Stimulated activated CD4-positive, alpha-beta T cell treated with anti-CD3 and anti-CD28 coated beads, Interleukin-4, amount 100 ng/mL, for 24 hours (primary cell): ENCODE results near the gene SLC6A17.

Experiments used
- DNase-seq: peaks from one replicate; pipeline ENCODE4 v3.0.0-alpha.2; 2020

The SLC6A17 gene

GRCh38 chr1:110205591-110206155 is 55.4 kb downstream of the SLC6A17 start:
- DNase-seq = no peak

DNA sequence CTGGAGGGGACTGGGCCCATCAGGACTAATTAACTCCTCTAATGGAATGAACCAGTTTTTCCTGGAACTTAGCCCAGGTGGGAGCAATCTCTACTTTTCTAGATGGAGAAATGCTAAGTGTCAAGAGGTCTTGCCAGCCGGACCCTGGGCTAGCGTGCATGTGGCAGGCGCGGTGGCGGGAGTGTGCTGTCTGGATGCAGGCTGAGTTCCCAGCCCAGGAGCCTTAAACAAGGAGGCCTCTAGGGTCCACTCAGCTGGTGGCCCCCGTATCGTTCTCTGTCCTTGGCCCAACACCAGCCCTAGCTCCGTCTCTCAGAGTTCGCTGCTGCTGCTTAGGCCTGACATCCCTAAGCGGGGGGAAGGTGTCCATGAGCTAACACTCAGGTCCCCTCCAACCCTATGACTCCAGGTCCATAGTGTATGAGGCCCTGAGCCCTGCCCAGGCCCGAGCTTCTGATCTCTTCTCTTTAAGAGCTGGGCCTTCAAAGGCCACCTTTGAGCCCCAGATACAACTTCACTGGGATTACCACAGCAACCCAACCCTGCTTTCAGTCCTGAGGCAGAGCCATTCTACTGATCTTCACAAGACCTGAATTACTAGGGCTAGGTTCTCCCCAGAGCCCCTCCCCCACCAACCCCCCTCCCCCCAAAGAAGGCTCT is 56.1 kb downstream of the SLC6A17 start:
- DNase-seq = no peak

- peak; percentile 82 for DNase-seq
Observed at GRCh38 chr1:110207831-110208230, 57.5 kb downstream of the SLC6A17 start.

DNA sequence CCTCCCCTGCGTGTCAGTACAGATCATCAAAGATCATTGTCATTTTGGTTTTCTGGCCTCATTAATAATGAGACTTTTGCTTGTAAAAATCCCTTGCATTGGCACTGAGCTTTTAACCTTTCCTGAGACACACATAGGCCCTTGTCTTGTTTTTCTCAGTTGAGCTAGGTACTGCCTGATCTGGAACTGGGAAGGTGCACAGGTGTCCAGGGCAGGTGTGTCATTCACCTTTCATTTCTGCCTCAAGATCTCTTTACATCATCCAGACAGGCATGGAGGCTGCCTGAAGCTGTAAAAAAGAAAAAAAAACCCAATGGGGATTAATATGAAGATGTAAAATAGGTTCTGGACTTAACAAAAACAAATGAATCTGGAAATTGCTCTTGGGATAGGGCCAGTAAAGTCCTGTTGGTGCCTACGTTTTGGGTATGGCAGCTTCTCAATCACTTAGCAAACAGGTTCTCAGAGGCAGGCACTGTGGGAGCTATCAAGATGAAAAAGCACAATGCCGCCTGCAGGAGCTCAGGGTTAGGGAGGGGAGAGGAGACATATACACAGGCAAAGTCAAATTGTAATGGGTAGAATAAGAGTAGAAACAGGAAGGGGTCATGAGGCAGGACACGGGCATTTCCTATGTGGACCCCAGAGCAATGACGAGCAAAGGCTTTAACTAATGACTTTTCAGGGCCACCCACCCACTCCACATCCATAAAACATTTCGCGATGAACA is 58.8 kb downstream of the SLC6A17 start:
- no peak for DNase-seq

DNA sequence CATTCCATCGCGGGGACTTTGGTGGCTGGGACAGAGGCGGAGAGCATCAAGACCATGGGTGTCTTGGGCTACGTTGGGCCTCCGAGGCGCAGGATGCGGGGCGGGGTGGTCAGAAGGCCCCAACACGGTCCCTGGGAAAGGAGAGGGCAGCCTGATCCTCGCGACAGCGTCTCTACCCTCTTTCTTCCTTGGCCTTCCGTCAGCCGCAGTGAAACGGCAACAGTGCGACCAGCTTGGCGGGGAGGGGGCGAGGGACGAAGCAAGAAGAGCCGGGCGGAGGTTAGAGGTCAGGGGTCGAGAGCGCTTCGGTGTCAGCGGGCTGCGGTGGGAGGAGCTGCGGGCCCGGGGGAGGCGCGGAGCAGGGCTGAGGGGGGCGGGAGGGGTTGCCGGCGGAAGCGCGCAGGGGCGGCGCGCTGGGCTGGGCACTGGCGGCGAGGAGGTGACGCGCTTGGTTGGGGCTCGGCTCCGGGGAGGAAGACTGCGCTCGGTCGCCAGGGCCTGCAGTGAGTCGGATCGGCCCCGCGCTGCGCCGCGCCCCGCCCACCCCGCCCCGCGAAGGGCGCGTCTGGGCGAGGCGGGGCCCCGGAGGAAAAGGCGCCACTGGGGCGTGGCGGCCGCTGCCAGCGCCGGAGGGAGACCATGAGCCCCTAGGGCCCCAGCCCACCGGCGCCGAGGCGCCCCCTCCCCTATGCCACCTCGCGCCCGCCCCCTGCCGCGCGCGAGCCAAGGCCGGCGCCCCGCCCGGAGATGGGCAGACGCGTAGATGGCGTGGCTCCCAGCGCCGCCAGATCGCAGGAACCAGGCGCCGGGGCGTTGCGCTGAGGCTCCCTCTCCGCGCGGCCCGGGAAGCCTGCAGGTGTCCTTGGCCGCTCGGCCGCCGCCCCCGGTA is 59.7 kb downstream of the SLC6A17 start, which contains the start of gene KCNC4:
TSS of gene KCNC4 (plus strand) at position 600 of the 889 bp plus-strand sequence. CDS start 1,186 bp downstream, outside the sequence.
- peak; percentile 87 for DNase-seq

DNA sequence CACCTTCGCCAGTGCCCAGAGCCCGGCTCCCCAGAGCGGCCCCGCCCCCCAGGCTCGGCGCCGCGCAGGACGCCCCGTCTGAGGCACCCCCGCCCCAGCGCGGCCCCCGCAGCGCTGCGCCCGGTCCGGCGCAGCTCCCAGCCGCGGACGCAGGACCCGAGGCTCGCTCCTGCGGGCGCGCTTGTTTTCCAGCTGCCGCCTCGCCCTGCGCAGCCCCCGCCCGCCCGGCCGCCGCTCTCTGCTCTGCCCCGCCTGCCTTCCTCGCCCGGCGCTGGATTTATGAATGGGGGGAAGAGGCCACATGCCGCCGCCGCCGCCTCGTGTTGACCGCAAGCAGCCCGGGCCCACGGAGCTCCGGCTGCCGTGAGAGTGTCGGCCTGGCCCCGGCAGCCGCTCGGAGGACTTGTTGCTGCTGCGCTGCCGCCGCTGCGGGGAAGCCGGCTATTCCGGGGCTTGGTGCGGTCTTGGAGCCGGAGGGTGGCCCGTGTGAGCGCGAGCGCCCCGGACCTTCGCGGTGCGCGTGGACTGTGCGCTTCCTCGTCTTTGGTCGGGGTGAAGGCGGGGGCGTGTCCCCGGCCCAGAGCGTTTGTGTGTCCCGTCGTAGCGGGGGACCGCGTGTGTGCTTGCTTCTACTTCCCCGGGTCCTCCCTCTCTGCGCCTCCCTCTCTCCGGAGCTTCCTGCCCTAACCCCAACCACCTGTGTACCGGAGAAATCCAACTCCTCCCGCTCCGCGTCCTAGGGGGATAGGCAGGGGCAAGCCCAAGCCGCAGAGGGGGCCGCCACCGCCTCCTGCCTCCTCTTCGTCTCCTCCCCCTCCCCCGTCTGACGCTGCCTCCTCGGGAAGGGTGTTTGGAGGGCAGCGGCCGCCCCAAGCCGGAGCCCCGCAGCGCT is 60.6 kb downstream of the SLC6A17 start:
- peak; percentile 47 for DNase-seq

DNA sequence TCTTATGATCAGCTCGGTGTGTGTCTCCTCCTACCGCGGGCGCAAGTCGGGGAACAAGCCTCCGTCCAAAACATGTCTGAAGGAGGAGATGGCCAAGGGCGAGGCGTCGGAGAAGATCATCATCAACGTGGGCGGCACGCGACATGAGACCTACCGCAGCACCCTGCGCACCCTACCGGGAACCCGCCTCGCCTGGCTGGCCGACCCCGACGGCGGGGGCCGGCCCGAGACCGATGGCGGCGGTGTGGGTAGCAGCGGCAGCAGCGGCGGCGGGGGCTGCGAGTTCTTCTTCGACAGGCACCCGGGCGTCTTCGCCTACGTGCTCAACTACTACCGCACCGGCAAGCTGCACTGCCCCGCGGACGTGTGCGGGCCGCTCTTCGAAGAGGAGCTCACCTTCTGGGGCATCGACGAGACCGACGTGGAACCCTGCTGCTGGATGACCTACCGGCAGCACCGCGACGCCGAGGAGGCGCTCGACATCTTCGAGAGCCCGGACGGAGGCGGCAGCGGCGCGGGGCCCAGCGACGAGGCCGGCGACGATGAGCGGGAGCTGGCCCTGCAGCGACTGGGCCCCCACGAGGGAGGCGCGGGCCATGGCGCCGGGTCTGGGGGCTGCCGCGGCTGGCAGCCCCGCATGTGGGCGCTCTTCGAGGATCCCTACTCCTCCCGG is 61.3 kb downstream of the SLC6A17 start:
- no peak for DNase-seq

GRCh38 chr1:110212169-110213142 is 62.2 kb downstream of the SLC6A17 start:
- no peak for DNase-seq

GRCh38 chr1:110213143-110213540 is 62.8 kb downstream of the SLC6A17 start:
- DNase-seq = no peak

GRCh38 chr1:110214454-110215404 is 64.4 kb downstream of the SLC6A17 start:
- DNase-seq = no peak

GRCh38 chr1:110215621-110216515 is 65.6 kb downstream of the SLC6A17 start:
- no peak for DNase-seq

GRCh38 chr1:110216844-110217444 is 66.7 kb downstream of the SLC6A17 start:
- DNase-seq = no peak

GRCh38 chr1:110218137-110218536 is 67.8 kb downstream of the SLC6A17 start:
- DNase-seq = no peak

GRCh38 chr1:110218739-110219138 is 68.4 kb downstream of the SLC6A17 start:
- no peak for DNase-seq

GRCh38 chr1:110220324-110220723 is 70.0 kb downstream of the SLC6A17 start:
- no peak for DNase-seq

DNA sequence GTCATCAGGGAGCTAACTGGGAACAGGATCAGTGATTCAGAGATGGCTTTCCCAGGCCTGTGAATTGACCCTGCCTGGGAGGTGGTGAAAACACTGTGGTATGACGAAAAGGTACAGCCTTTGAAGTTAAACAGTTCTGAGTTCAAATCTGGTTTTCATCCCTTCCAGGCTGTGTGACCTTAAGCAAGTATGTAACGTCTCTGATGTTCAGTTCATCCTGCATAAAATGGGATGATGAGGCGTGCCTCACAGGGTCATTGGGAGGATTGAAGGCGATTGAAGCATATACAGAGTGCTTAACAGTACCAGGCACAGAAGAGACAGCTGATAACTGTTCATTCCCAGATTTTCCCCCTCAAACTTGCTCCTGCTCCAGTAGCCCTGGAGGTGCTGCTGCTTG is 70.8 kb downstream of the SLC6A17 start:
- no peak for DNase-seq

DNA sequence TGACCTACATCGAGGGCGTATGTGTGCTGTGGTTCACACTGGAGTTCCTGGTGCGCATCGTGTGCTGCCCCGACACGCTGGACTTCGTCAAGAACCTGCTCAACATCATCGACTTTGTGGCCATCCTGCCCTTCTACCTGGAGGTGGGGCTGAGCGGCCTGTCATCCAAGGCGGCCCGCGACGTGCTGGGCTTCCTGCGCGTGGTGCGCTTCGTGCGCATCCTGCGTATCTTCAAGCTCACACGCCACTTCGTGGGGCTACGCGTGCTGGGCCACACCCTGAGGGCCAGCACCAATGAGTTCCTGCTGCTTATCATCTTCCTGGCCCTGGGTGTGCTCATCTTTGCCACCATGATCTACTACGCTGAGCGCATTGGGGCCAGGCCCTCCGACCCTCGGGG is 72.8 kb downstream of the SLC6A17 start:
- DNase-seq = no peak
